DMS153 (cell line): Measurements from ENCODE around the gene MBP.
A peak's percentile ranks its signal among the peaks of the same experiment; 100 is the strongest.

Experiments used
- DNase-seq: peaks from one replicate; lab custom pipeline; 2025; lab: John Stamatoyannopoulos, UW

The MBP gene

GRCh38 chr18:77132369-77133050, at the start of gene MBP:
MBP (minus strand) TSS chr18:77132783; CDS start chr18:77105261, 27,522 bp downstream.
- DNase-seq: peak; percentile 28

GRCh38 chr18:77181950-77182707, 49.5 kb upstream of the MBP start:
- no peak for DNase-seq

GRCh38 chr18:77178559-77178958, 46.0 kb upstream of the MBP start:
- DNase-seq: no peak

- no peak for DNase-seq
Observed at GRCh38 chr18:77177009-77177408, 44.4 kb upstream of the MBP start.

- no peak for DNase-seq
Observed at GRCh38 chr18:77173275-77174030, 40.9 kb upstream of the MBP start.

- no peak for DNase-seq
Observed at GRCh38 chr18:77170890-77171410, 38.4 kb upstream of the MBP start.

GRCh38 chr18:77168811-77169311, 36.3 kb upstream of the MBP start:
- DNase-seq: no peak

GRCh38 chr18:77167251-77167650, 34.7 kb upstream of the MBP start:
- no peak for DNase-seq

GRCh38 chr18:77166523-77166922, 33.9 kb upstream of the MBP start:
- no peak for DNase-seq

GRCh38 chr18:77165503-77166188, 33.1 kb upstream of the MBP start:
- no peak for DNase-seq

- DNase-seq: no peak
Observed at GRCh38 chr18:77164763-77165485, 32.3 kb upstream of the MBP start.

GRCh38 chr18:77164026-77164425, 31.4 kb upstream of the MBP start:
- no peak for DNase-seq

- DNase-seq: no peak
Observed at GRCh38 chr18:77162580-77162979, 30.0 kb upstream of the MBP start.

- no peak for DNase-seq
Observed at GRCh38 chr18:77161961-77162360, 29.4 kb upstream of the MBP start.

GRCh38 chr18:77161383-77161782, 28.8 kb upstream of the MBP start:
- DNase-seq: no peak

- DNase-seq: no peak
Observed at GRCh38 chr18:77160515-77160914, 27.9 kb upstream of the MBP start.

- DNase-seq: no peak
Observed at GRCh38 chr18:77157312-77157711, 24.7 kb upstream of the MBP start.

GRCh38 chr18:77155031-77155430, 22.4 kb upstream of the MBP start:
- no peak for DNase-seq

- DNase-seq: no peak
Observed at GRCh38 chr18:77153404-77153803, 20.8 kb upstream of the MBP start.

GRCh38 chr18:77151772-77152520, 19.4 kb upstream of the MBP start:
- no peak for DNase-seq
